ENCODE results near the gene SMAP1. TPM values are rescaled to one million over a fixed set of nuclear protein-coding genes. Genes with fewer than 3 reads are reported as not detected.

Gene SMAP1
- total and polyA plus RNA-seq, 2 experiments from 2014 or later, result 18.4 to 20.1 TPM

DNA sequence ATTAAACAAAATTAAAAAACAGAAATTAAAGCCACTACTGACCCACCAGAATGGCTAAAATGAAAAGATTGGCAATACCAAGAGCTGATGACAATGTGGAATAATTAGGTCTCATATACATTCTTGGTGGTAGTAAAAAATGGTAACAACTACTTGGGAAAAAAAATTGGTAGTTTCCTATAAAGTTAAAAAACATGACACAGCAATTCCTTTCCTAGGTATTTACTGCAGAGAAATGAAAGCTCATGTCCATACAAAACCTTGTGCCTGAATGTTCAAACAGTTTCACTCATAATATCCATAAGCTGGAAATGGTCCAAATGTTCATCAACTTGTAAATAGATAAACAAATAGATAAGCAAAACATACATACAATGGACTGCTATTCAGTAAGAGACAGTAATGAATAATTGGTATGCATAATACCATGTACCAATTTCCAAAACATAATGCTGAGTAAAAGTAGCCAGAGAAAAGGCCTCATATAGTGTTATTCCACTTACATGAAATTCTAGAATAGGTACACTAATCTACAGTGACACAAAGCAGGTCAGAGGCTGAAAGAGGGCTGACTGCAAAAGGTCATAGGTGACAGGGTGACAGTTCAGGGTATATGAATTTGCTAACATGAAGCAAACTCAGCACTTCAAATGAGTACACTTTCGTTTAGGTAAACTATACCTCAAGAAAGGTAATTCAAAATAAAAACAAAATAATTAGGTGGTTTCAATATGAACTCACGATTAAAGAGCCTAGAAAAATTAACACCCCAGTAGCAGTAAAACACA is 236.2 kb downstream of the SMAP1 start:
- DNase-seq, result no peak
- 25 to 29% methylated on average over 2 of the region's 2 CpGs for WGBS, 2 experiments (ENCODE audit: low coverage in 1 of 2, low lambda C conversion rate in 2 of 2, missing lambda C conversion rate in 2 of 2)
- Histone ChIP-seq H3K4me2 (ENCODE audit: unreplicated experiment) (no peak overlapping the region), H3K4me1 (ENCODE audit: insufficient read depth) (no peaks in the 10 kb centered on the region), H3K4me3 (no peak overlapping the region), H3K27ac (no peak overlapping the region), H3K9me2 (ENCODE audit: insufficient read depth) (no peaks in the 10 kb centered on the region), H3K9ac (no peak overlapping the region), H4K20me1 (ENCODE audit: insufficient read depth) (no peaks in the 10 kb centered on the region), H3K36me3 (ENCODE audit: low read depth) (no peaks in the 10 kb centered on the region), H3K9me3 (ENCODE audit: low read depth) (no peaks in the 10 kb centered on the region), H3F3A (ENCODE audit: insufficient read depth) (no peaks in the 10 kb centered on the region), H2AFZ (no peak overlapping the region), H3K27me3 (replicated peaks; ENCODE audit: insufficient read depth) (no peaks in the 10 kb centered on the region), H3K79me2 (ENCODE audit: insufficient read depth) (no peaks in the 10 kb centered on the region)
- TF ChIP-seq EZH2 (IDR thresholded peaks at IDR 0.05; ENCODE audit: insufficient read depth, poor library complexity, severe bottlenecking) (no peak), EZH2phosphoT487 (IDR thresholded peaks at IDR 0.05; ENCODE audit: insufficient read depth, low read depth) (no peak)
- in situ Hi-C loops (cut with MboI), result no loop called here

GRCh38 chr6:70905742-70906141 is 238.1 kb downstream of the SMAP1 start:
- H3K27me3 ChIP-seq (replicated peaks; ENCODE audit: insufficient read depth), result no peaks in the 10 kb centered on the region
- H2AFZ ChIP-seq, result no peak overlapping the region
- no peak overlapping the region for H3K4me3 ChIP-seq
- no peaks in the 10 kb centered on the region for H3K4me1 ChIP-seq (ENCODE audit: insufficient read depth)
- TF ChIP-seq EZH2 (IDR thresholded peaks at IDR 0.05; ENCODE audit: insufficient read depth, poor library complexity, severe bottlenecking), result no peak
- no peak for TF ChIP-seq EZH2phosphoT487 (IDR thresholded peaks at IDR 0.05; ENCODE audit: insufficient read depth, low read depth)
- H3K9me3 ChIP-seq (ENCODE audit: low read depth), result no peaks in the 10 kb centered on the region
- H3K9ac ChIP-seq, result no peak overlapping the region
- H3F3A ChIP-seq (ENCODE audit: insufficient read depth), result no peaks in the 10 kb centered on the region
- in situ Hi-C loops (cut with MboI), result no loop called here
- no peaks in the 10 kb centered on the region for H3K79me2 ChIP-seq (ENCODE audit: insufficient read depth)
- H4K20me1 ChIP-seq (ENCODE audit: insufficient read depth), result no peaks in the 10 kb centered on the region
- 32 to 44% methylated on average over 1 of the region's 1 CpG for WGBS, 2 experiments (ENCODE audit: low coverage in 1 of 2, low lambda C conversion rate in 2 of 2, missing lambda C conversion rate in 2 of 2)
- no peak for DNase-seq
- H3K36me3 ChIP-seq (ENCODE audit: low read depth), result no peaks in the 10 kb centered on the region
- no peak overlapping the region for H3K27ac ChIP-seq
- no peaks in the 10 kb centered on the region for H3K9me2 ChIP-seq (ENCODE audit: insufficient read depth)
- H3K4me2 ChIP-seq (ENCODE audit: unreplicated experiment), result no peak overlapping the region

Other genes with a start within 250 kb of the SMAP1 start
- gene SDHAF4, start 101.0 kb upstream of the SMAP1 start, total RNA-seq (2014; rRNA removed; shearing (Covaris generic)), result 10.9 TPM in 2 replicates
- 11.3 and 12.1 TPM in 2 replicates for gene SDHAF4, start 101.0 kb upstream of the SMAP1 start, polyA plus RNA-seq (2016; fragmentation: Nextera tagmentation; extraction: Ambion mirVana)

Measured in GM23248 (cell line).